Measurements from ENCODE around the gene KCNG2. TPM values are rescaled to one million over a fixed set of nuclear protein-coding genes. Genes with fewer than 3 reads are reported as not detected.

Gene KCNG2
- total RNA-seq, 2 donors from 2014 or later: not detected

DNA sequence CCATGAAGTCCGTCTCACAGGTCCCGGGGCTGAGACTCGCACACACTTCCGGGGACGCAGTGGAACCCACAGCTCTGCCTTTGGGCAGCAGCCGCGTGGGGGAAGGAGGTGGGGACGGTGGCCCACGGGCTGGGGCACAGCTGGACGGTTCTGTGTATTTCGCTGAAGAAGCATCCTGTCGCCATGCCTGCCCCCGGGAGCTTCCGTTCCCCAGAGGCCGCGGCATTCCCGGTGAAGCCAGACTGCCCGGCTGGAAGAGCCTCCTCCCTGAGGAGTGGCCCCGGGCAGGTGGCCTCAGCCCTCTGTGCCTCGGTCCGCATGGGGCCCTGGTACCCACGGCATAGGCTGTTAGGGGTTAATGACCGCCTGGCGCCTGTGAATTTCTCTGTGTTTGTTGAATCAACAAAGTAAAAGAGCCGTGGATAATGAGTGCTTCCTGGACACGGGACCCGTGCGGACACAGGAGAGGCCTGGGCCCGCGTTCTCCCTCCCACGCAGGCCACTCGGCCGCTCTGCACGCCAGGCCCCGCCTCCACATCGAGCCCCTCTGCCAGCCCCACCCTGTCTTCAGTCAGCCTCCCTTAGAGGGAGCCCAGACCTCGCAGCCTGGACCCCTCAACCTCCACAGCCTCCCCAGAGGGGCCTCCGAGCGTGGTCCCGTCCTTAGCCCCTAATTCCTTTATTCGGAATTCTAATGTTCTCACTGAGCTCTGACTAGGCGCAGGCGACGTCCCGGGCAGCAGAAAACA, 51.0 kb downstream of the KCNG2 start:
- Mint-ChIP-seq H3K36me3 (no peaks in the 10 kb centered on the region), H3K9me3 (no peaks in the 10 kb centered on the region), H3K27ac (no peak overlapping the region)
- ATAC-seq (no peak), DNase-seq (ENCODE audit: low spot score in 2 of 2) (no peak)

DNA sequence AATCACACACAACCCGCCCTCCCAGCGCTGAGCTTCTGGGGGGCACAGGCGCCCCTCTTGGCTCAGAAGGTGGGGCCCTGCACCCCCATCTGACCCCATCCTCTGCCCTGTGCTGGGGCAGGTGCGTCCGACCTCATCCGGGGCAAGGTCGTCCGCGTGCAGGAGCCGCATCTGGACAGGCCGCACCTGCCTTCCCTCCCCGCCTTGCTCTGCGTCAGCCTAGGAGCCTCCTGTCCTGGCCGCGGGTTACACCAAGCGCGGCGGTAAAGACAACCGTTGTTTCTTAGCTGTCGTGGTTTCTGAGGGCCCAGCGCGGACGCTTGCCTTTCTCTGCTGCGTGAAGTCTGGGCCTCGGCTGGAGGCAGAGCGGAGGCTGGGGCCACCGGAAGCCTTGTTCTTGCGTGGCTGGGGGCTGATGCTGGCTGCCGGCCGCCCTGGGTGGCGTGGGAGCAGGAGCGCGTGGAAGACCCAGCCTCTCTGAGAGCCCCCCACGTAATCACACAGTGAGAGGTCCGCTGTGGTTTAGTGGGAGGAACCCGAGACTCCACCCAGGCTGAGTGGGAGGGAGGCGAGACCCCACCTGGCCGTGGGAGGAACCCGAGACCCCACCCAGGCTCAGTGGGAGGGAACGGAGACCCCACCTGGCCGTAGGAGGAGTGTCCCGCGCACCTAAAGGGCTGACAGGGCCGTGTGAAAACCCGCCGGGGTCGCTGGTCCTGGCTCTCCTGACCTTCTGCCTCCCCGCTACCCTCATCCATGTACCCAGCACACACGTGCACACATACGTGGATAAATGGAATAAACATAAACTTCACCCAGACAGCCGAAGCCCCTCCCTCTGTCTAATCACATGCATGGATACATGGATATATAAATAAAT, 51.8 kb downstream of the KCNG2 start:
- no peaks in the 10 kb centered on the region for H3K9me3 Mint-ChIP-seq
- DNase-seq (ENCODE audit: low spot score in 2 of 2) (no peak), ATAC-seq (no peak)
- H3K36me3 Mint-ChIP-seq: no peaks in the 10 kb centered on the region
- no peak overlapping the region for H3K27ac Mint-ChIP-seq

DNA sequence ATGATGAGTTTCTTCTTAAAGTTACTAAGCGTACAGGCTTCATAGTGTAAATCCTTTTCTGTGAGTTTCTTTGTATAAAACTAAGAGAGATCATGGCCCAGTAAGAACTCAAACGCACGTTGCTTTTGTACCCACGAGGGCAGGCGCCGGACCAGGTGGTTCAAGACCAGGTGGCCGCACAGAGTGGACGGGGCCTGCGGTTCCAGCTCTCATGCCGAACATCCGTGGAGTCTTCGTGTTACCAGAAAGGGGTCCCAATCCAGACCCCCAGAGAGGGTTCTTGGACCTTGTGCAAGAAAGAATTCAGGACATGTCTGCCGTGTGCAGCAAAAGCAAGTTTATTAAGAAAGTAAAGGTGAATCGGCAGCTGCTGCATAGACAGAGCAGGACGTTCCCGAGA, 53.0 kb downstream of the KCNG2 start:
- H3K36me3 Mint-ChIP-seq: no peaks in the 10 kb centered on the region
- DNase-seq (ENCODE audit: low spot score in 2 of 2): no peak
- no peaks in the 10 kb centered on the region for H3K9me3 Mint-ChIP-seq
- no peak for ATAC-seq
- H3K27ac Mint-ChIP-seq: no peak overlapping the region

DNA sequence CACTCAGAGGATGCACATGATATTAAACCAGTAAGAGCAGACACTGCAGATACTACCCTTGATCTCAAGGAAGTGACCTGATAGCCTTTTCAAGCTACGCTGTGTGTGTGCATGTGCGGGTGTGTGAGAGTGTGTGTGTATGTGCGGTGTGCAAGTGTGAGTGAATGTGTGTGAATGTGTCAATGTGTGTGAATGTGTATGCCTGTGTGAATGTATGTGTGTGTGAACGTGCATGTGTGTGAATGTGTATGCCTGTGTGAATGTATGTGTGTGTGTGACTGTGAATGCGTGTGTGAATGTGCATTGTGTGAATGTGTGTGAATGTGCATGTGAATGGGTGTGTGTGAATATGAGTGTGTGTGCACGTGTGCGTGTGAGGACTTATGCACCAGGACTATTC, 53.8 kb downstream of the KCNG2 start:
- H3K27ac Mint-ChIP-seq: no peak overlapping the region
- no peaks in the 10 kb centered on the region for H3K9me3 Mint-ChIP-seq
- no peaks in the 10 kb centered on the region for H3K36me3 Mint-ChIP-seq
- ATAC-seq (no peak), DNase-seq (ENCODE audit: low spot score in 2 of 2) (no peak)

DNA sequence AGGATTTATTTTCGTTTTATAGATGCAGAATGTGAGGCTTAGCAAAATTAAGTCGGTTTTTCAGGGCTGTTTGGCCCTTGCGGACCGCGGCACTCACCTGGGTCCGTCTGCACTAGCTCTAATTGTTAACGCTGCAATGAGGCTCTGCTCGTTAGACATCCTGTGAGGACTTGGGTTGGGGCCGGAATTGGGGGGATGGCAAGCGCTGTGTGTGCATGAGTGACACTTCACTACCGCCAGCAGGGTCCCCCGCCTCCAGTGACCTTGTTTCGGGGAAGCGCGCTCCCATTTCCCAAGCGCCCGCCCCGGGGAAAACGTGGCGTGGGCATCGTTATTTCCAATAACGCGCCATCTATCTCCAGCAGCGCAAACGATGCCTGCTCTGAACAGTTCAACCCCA, 54.2 kb downstream of the KCNG2 start:
- Mint-ChIP-seq H3K27ac (no peak overlapping the region), H3K36me3 (no peaks in the 10 kb centered on the region)
- ATAC-seq: no peak

DNA sequence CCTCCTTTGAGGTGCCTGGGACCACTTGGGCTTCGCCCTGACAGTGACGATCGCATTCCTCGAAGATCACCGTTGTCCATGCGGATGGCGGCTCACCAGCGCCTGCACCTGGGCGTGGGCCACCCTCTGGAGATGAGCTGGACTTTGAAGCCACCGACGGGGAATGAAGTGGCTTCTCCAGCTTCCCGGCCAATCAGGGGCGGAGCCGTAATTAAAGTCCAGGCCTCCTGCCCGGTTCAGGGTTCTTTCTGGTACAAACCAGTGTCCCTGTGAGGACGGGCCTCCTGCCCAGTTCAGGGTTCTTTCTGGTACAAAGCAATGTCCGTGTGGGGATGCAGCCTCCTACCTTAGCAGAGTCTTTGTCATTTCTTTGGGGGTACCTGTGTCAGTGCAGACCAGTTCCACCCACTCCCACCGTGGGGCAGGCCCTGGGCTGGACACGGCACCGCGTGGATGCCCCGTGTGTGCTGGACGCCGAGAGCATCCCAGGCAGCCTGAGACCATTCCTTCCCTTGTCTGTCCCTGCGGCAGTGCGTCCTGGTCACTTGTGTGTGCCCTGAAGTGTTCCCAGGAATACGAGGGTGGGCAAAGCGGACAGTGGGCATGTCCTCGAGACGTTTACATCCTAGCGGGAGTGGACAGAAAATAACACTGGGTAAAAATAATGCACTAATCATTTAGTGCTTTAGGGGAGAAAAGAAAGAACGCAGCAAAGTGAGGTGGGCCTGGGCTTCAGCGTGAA, 55.0 kb downstream of the KCNG2 start:
- H3K9me3 Mint-ChIP-seq: no peaks in the 10 kb centered on the region
- no peak for ATAC-seq
- no peak overlapping the region for H3K27ac Mint-ChIP-seq
- DNase-seq (ENCODE audit: low spot score in 2 of 2): no peak
- no peaks in the 10 kb centered on the region for H3K36me3 Mint-ChIP-seq

More for the DNA sequence above, 54.2 kb downstream of the KCNG2 start:
- DNase-seq (ENCODE audit: low spot score in 2 of 2): no peak
- H3K9me3 Mint-ChIP-seq: no peaks in the 10 kb centered on the region

DNA sequence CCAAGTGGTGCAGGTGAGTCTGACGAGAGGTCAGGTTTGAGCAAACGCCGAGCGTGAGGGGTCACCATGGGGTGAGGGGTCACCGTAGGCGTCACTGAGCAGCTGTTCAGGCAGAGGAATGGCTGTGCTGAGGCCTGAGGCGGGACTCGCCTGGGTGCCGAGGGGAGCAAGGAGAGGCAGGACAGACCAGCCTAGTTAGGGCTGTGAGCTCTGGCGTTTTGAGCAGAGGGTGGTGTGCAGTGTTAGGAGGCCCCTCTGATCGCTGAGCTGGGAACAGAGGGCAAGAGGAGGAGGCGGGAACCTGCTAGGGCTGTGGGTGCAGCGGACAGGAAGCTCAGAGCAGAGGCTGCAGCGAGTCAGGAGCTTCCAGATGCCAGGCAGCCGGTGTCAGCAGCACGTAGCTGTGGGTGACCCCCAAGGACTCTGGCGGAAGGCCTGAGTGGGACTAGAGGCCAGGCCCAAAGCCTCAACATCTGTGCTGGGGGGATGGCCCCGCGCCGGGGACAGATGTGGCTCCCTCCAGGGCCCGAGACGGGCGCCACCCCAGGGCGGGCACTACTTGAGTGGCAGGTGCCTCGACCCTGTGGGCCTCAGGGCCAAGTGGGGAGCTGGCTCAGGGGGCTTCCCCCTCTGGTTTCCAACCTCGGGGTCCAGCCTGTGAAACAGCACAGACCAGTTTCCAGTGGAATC, 55.7 kb downstream of the KCNG2 start:
- Mint-ChIP-seq H3K9me3 (no peaks in the 10 kb centered on the region), H3K36me3 (no peaks in the 10 kb centered on the region), H3K27ac (no peak overlapping the region)
- DNase-seq (ENCODE audit: low spot score in 2 of 2): no peak
- ATAC-seq: no peak

DNA sequence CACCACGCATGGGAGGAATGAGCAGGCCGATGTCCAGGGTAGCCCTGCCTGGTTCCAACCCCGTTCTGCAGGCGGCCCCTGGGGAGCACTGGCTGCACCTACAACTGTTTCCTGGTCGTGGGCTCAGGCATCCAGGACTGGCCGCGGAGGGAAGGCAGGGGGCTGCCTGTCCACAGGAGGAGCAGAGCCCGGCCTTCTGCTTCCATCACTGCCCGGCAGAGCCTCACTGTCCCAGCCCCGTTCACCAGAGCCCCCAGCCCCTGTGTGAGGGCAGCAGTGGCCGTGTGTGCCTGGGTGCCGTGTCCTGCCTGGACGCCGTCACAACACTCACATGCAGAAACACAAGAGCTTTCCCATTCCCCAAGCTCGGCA, 56.2 kb downstream of the KCNG2 start:
- Mint-ChIP-seq H3K9me3 (no peaks in the 10 kb centered on the region), H3K27ac (no peak overlapping the region), H3K36me3 (no peaks in the 10 kb centered on the region)
- ATAC-seq (no peak), DNase-seq (ENCODE audit: low spot score in 2 of 2) (no peak)

DNA sequence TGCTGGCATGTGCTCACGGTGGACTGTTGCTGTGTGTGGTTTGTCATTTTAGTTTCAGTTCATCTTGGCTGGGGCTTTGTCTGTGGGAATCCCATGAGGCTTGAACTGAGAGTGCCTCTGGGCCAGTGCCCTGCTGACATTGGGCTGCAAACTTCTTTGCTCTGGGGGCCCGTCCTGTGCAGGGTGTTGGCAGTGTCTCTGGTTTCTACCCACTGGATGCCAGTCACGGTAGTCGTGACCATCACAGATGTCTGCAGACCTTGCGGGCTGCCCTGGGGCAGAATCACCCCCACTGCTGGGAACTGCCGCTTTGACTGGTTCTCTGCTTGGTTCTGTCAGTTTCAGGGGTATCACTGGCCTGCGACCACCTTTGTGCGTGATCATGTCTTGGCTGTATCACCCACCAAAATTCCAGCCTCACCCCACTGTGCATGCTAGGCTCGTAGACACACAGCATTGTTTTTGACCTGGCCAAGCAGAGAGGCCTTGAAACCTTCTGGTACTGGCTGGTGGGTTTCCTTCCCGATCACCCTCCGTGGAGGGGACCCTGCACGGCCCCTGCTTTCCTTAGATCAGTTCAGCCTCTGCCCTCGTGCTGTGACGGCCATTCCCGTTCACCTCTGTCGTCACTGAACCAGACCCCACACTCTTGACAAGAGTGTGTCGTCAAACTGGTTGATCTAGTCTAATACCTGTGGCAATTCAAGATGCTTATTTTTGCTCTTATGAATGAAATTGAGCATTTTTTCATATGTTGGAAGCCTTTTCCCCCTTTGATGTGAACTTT, 57.6 kb downstream of the KCNG2 start:
- Mint-ChIP-seq H3K27ac (no peak overlapping the region), H3K9me3 (no peaks in the 10 kb centered on the region), H3K36me3 (no peaks in the 10 kb centered on the region)
- ATAC-seq: no peak
- no peak for DNase-seq (ENCODE audit: low spot score in 2 of 2)

DNA sequence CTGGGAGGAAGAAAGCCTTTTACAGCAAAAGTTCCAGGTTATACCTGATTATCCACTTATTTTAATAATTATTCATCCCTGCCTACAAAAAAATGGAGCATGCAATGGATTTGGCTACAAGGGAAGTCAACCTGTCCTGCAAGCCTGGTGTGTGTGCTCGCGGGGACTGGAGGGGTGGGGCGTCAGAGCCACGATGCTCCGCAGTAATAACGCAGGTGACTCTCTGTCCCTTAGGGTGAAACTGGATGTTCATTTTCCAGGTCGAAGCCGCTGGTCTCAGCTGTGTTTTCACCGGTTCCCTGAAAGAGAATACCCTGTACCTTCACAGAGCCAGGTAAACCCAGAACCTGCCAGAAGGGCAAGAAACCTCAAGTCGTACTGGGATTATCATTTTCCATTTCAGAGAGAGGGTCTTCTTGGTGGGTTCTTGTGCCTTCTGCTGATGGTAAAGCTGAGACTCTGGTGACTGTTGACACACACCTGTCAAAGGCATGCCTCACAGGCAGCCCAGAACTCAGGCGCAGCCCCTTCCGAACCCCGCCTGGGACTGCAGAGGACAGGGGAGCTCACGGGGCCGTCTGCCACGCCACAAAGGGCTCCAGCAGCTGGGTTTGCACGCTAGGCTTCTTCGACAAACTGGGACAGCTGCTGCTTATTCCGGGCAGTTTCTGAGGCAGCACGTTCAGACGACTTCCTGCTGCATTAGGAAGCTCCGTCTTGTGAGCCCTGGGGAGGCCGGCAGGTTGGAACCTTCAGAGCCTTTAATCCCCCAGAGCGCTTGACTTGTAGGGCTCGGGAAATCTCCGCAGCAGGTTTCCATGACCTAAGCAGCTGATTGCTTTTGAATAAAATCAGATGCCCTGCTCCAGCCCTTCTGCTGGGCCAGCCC, 58.6 kb downstream of the KCNG2 start:
- ATAC-seq (peak in 1 of 2 donors; percentile 67), DNase-seq (ENCODE audit: low spot score in 2 of 2) (peak in 1 of 2 donors; percentile 17)
- H3K27ac Mint-ChIP-seq: no peak overlapping the region
- H3K9me3 Mint-ChIP-seq: peaks cover 0 to 5% of the 10 kb centered on the region in 2 donors
- H3K36me3 Mint-ChIP-seq: peaks cover 0 to under 1% of the 10 kb centered on the region in 2 donors

DNA sequence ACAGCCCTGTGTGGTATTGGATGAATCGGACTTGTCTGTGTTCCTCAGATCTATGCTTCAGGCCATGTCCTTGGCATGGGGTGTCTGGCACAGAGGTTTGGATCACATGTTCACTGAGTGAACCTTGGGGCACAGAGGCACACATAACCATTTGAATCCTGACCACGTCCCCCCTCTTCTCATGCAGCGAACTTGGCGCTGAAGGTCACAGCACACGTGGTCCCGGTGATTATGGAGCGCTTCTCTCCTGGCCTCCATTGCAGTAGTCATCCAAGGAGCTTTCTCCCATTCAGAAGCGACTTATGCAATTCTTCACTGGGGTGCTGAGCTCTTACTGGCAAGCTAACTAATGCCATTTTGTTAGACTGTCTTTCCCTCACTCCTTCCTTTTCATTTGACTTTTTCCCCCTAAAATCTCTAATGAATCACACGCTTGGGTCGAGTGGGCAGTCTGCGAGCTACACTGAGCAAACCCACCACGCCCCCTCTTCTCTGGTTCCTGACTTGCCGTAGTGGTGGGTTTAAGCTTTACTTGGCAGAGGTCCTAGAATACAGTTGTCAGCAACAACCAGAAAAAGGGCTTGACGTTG, 59.4 kb downstream of the KCNG2 start:
- Mint-ChIP-seq H3K36me3 (peaks cover 0 to 9% of the 10 kb centered on the region in 2 donors), H3K9me3 (peaks cover 8 to 13% of the 10 kb centered on the region in 2 donors), H3K27ac (no peak overlapping the region)
- ATAC-seq: peak in 1 of 2 donors; percentile 16
- DNase-seq (ENCODE audit: low spot score in 2 of 2): no peak

DNA sequence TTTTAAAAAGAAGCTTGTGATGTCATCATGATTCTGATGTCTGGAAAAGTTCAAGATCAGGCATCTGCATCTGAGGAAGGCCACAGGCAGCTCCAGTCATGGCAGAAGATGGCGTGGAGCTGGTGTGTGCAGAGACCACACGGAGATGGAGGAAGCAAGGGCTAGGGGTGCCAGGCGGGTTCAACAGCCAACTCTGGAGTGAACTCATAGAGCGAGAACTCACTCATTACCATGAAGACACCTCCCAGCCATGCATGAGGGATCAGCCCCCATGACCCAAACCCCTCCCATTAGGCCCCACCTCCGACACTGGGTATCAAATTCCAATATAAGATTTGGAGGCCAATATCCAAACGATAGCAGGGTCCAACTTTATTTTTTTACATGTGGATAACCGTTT, 61.6 kb downstream of the KCNG2 start:
- Mint-ChIP-seq H3K36me3 (peaks cover 0 to 16% of the 10 kb centered on the region in 2 donors), H3K27ac (no peak overlapping the region), H3K9me3 (peaks cover 9 to 13% of the 10 kb centered on the region in 2 donors)
- no peak for ATAC-seq
- no peak for DNase-seq (ENCODE audit: low spot score in 2 of 2)

DNA sequence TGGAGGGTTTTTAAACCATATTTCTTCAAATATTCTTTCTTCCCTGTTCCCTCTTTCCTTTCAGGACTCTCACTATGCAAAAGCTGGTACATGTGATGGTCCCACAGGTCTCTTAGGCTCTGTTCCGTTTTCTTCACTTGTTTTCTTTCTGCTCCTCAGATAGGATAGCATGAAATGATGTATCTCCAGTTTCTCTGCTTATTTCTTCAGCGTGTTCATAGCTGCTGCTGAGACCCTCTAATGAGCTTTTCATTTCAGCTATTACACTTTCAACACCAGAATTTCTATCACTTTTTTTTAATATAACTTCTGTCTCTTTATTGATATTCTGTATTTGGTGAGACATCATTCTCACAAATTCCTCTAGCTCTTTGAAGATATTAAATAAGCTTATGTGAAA, 63.9 kb downstream of the KCNG2 start:
- Mint-ChIP-seq H3K36me3 (peaks cover 0 to 16% of the 10 kb centered on the region in 2 donors), H3K27ac (no peak overlapping the region), H3K9me3 (peaks cover 9 to 13% of the 10 kb centered on the region in 2 donors)
- DNase-seq (ENCODE audit: low spot score in 2 of 2) (no peak), ATAC-seq (no peak)

DNA sequence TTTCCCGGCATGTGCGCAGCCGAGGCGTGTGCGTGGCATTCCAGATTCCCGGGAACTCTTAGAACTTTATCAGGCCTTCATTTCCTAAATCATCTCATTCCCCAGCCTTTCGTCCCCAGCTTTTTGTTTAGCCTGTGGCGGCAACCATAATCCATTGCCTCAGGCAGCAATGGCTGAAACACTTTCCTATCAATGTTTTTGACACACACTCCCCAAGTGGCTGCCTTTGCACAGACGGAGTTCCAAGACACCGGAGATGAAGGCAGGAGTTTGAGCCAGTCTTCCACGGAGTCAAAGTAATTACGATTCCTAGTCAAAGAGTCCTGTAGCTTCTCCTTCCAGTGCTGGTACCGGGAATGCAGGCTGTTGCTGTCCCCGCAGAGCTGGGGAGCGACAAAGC, 64.8 kb downstream of the KCNG2 start:
- Mint-ChIP-seq H3K27ac (no peak overlapping the region), H3K9me3 (peaks cover 9 to 13% of the 10 kb centered on the region in 2 donors), H3K36me3 (peaks cover 0 to 16% of the 10 kb centered on the region in 2 donors)
- DNase-seq (ENCODE audit: low spot score in 2 of 2) (no peak), ATAC-seq (no peak)
